Measurements from ENCODE around the gene TIGIT.

GRCh38 chr3:114308830-114309229, 15.0 kb downstream of the TIGIT start:
- TF ChIP-seq CTCF (conservative IDR thresholded peaks at IDR 0.05; ENCODE audit: low read depth, low read length) (no peak), EZH2 (IDR thresholded peaks at IDR 0.05; ENCODE audit: borderline replicate concordance, low read depth, low read length, poor library complexity, severe bottlenecking) (no peak)

Data from A673 (cell line).